HFF-Myc (cell line): ENCODE results near the gene TM4SF4.

Experiments used
- DNase-seq: peaks from one replicate; pipeline ENCODE4 v3.0.0-alpha.2; 2011; ENCODE audit warnings: low read depth; ENCODE audit errors: extremely low read depth
- H3K4me3 ChIP-seq: replicated peaks from 2 replicates; pipeline ENCODE4 v1.5.1; 2011; ENCODE audit warnings: low read depth, mild to moderate bottlenecking, control low read depth, low read length
- CTCF ChIP-seq: IDR thresholded peaks from 2 replicates; pipeline ENCODE4 v1.5.1; 2012; ENCODE audit warnings: mild to moderate bottlenecking, low read depth, low read length, control low read depth; ENCODE audit errors: missing control alignments

Gene TM4SF4

GRCh38 chr3:149468504-149469212 is 5.8 kb upstream of the TM4SF4 start:
- no peak for DNase-seq
- no peak overlapping the region for H3K4me3 ChIP-seq
- no peak for TF ChIP-seq CTCF

GRCh38 chr3:149470381-149470780 is 4.1 kb upstream of the TM4SF4 start:
- DNase-seq, result no peak
- no peak overlapping the region for H3K4me3 ChIP-seq
- TF ChIP-seq CTCF, result no peak

- TF ChIP-seq CTCF, result no peak
These were observed 2.3 kb upstream of the TM4SF4 start for GRCh38 chr3:149472030-149472797.

GRCh38 chr3:149473357-149474249 is 894 bp upstream of the TM4SF4 start:
- no peak overlapping the region for H3K4me3 ChIP-seq
- no peak for TF ChIP-seq CTCF
- DNase-seq, result no peak

More at GRCh38 chr3:149472030-149472797, 2.3 kb upstream of the TM4SF4 start:
- peak; percentile 48 for DNase-seq
- no peak overlapping the region for H3K4me3 ChIP-seq

- no peak for DNase-seq
- no peak for TF ChIP-seq CTCF
- no peak overlapping the region for H3K4me3 ChIP-seq
These were observed 1.1 kb downstream of the TM4SF4 start for GRCh38 chr3:149475451-149476060.

- no peak overlapping the region for H3K4me3 ChIP-seq
- TF ChIP-seq CTCF, result no peak
- no peak for DNase-seq
These were observed 1.7 kb downstream of the TM4SF4 start for GRCh38 chr3:149476225-149476624.
